Neural crest cell (in vitro differentiated cells): ENCODE data around the gene CLN5. TPM values are rescaled to one million over a fixed set of nuclear protein-coding genes. Genes with fewer than 3 reads are reported as not detected.

Experiments used
- DNase-seq: peaks from one replicate; pipeline ENCODE4 v3.0.0; 2021; ENCODE audit warnings: low read depth, mixed read lengths, low spot score
- H3K27ac Mint-ChIP-seq: one replicate; pipeline ENCODE4 v1.8.0; 2021; ENCODE audit warnings: mild to moderate bottlenecking, mixed read lengths; ENCODE audit not compliant: unreplicated experiment
- H3K27me3 Mint-ChIP-seq: 2 replicates; pipeline ENCODE4 v1.8.0; 2021; ENCODE audit warnings: low read depth, mild to moderate bottlenecking, mixed read lengths
- H3K36me3 Mint-ChIP-seq: 2 replicates; pipeline ENCODE4 v1.8.0; 2021; ENCODE audit warnings: low read depth, mild to moderate bottlenecking, mixed read lengths
- H3K4me1 Mint-ChIP-seq: 2 replicates; pipeline ENCODE4 v1.8.0; 2021; ENCODE audit warnings: mixed read lengths
- H3K4me3 Mint-ChIP-seq: one replicate; pipeline ENCODE4 v1.8.0; 2021; ENCODE audit warnings: mild to moderate bottlenecking, mixed read lengths
- H3K9me3 Mint-ChIP-seq: 2 replicates; pipeline ENCODE4 v1.8.0; 2021; ENCODE audit warnings: mixed read lengths
- CTCF ChIP-seq: fragments of 200-600 bp; sonication (generic); conservative IDR thresholded peaks from 2 replicates; pipeline ENCODE4 v1.5.0; 2021; ENCODE audit warnings: antibody characterized with exemption, mild to moderate bottlenecking
- total RNA-seq: library from RNA; stranded (reverse); gene quantifications from 2 replicates; pipeline ENCODE4 v1.2.1, GENCODE V29; 2021

Gene CLN5
- total RNA-seq, 1 donor from 2014 or later: 17.3 TPM

- H3K4me3 Mint-ChIP-seq: no peak overlapping the region
- no peak for TF ChIP-seq CTCF
- H3K4me1 Mint-ChIP-seq: no peaks in the 10 kb centered on the region
Measured at GRCh38 chr13:77013853-77014542, 22.1 kb downstream of the CLN5 start.

GRCh38 chr13:77014906-77015685 is 23.2 kb downstream of the CLN5 start:
- no peak for TF ChIP-seq CTCF
- no peaks in the 10 kb centered on the region for H3K4me1 Mint-ChIP-seq
- H3K9me3 Mint-ChIP-seq: no peaks in the 10 kb centered on the region
- no peak overlapping the region for H3K4me3 Mint-ChIP-seq
- H3K36me3 Mint-ChIP-seq: peaks cover 19% of the 10 kb centered on the region
- DNase-seq: no peak
- H3K27me3 Mint-ChIP-seq: no peaks in the 10 kb centered on the region
- no peak overlapping the region for H3K27ac Mint-ChIP-seq

More at GRCh38 chr13:77013853-77014542, 22.1 kb downstream of the CLN5 start:
- Mint-ChIP-seq H3K27ac (no peak overlapping the region), H3K9me3 (no peaks in the 10 kb centered on the region), H3K27me3 (no peaks in the 10 kb centered on the region), H3K36me3 (peaks cover 26% of the 10 kb centered on the region)
- DNase-seq: no peak

- no peak for DNase-seq
- Mint-ChIP-seq H3K27ac (no peak overlapping the region), H3K4me3 (no peak overlapping the region), H3K27me3 (no peaks in the 10 kb centered on the region), H3K9me3 (no peaks in the 10 kb centered on the region), H3K36me3 (peaks cover 19% of the 10 kb centered on the region), H3K4me1 (peaks cover 4% of the 10 kb centered on the region)
- TF ChIP-seq CTCF: no peak
Measured at GRCh38 chr13:77016251-77016812, 24.5 kb downstream of the CLN5 start.

- Mint-ChIP-seq H3K9me3 (no peaks in the 10 kb centered on the region), H3K27ac (no peak overlapping the region), H3K4me1 (peaks cover 4% of the 10 kb centered on the region), H3K36me3 (peaks cover 16% of the 10 kb centered on the region), H3K27me3 (no peaks in the 10 kb centered on the region), H3K4me3 (no peak overlapping the region)
- no peak for TF ChIP-seq CTCF
- DNase-seq: no peak
Measured at GRCh38 chr13:77016888-77017623, 25.2 kb downstream of the CLN5 start.

GRCh38 chr13:77019756-77020155 is 27.9 kb downstream of the CLN5 start:
- Mint-ChIP-seq H3K9me3 (no peaks in the 10 kb centered on the region), H3K4me1 (peaks cover 30% of the 10 kb centered on the region), H3K4me3 (no peak overlapping the region), H3K36me3 (peaks cover 4% of the 10 kb centered on the region), H3K27ac (no peak overlapping the region), H3K27me3 (no peaks in the 10 kb centered on the region)
- TF ChIP-seq CTCF: no peak
- no peak for DNase-seq
